Measurements from ENCODE around the gene E2F2. TPM values are rescaled to one million over a fixed set of nuclear protein-coding genes. Genes with fewer than 3 reads are reported as not detected.

The E2F2 gene
- total and polyA plus RNA-seq, 2 donors, result 2.0 to 28.8 TPM

DNA sequence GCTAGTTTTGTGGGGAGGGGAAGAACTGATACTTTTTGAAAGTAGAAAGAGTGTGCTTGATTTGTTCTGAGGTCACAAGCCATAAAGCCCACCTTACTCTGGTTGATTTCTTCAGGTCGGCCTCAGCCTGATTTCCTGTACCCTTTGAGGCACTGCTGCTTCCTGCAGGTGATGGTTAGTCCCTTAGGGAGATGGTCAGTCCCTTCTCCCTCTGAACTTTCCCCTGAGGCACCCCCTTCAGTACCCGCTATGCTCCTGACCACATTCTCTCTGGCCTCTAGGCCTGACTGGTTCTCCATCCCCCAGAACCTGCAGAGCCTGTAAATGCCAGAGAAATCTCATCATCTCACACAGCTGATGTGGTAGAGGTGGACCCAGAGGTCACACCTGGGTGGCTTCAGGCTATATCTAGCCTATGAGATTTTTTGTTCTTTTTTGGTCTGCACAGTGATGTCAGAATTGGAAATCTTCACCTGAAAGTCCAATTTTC is 43.3 kb upstream of the E2F2 start:
- Histone ChIP-seq H3K36me3 (ENCODE audit: control insufficient read depth in 2 of 2, insufficient read depth in 2 of 2, low read length in 1 of 2) (no peaks in the 10 kb centered on the region), H3K9me3 (ENCODE audit: control insufficient read depth in 2 of 2, insufficient read depth in 1 of 2, low read length in 1 of 2) (no peaks in the 10 kb centered on the region), H3K4me3 (ENCODE audit: low read length in 2 of 2) (no peak overlapping the region), H3K4me1 (ENCODE audit: control insufficient read depth in 2 of 2, insufficient read depth in 2 of 2, low read length in 2 of 2) (peaks cover 6 to 57% of the 10 kb centered on the region in 2 donors), H3K27ac (ENCODE audit: low read depth in 1 of 2, low read length in 1 of 2) (no peak overlapping the region), H3K27me3 (ENCODE audit: control insufficient read depth in 2 of 2, insufficient read depth in 1 of 2, low read length in 1 of 2) (no peaks in the 10 kb centered on the region)
- 64% methylated on average over 2 of the region's 2 CpGs for WGBS
- peak in 1 of 9 donors; percentile 34 for DNase-seq (ENCODE audit: low read depth in 6 of 9, low spot score in 9 of 9)

DNA sequence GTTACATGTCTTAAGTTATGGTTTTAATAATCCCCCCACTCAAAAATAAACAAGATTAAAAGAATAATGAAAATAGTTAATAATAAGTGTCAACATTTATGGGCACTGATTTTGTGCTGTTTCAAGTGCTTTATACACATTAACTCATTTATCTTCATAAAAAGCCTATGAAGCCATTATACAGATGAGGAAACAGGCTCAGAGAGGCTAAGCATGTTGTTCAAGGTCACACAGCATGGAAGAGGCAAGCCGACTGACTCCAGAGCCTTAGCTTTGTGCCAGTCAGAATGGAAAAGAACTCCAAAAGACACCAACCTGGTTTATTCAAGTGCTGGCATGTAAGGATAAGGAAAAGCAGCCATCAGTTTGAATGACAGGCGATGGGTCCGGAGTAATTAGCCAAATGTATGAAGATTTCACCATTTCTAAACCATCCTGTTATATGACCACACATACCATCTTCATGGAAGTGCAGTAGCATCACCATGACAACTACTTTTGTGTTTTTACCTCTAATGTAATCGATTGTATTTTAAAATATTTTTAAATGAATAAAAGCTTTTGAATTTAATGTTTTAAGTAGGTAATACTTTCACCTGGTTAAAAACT is 42.6 kb upstream of the E2F2 start:
- DNase-seq (ENCODE audit: low read depth in 6 of 9, low spot score in 9 of 9), result no peak
- peak overlapping the region in 1 of 2 donors; percentile 8 for H3K27ac ChIP-seq (ENCODE audit: low read depth in 1 of 2, low read length in 1 of 2)
- peaks cover 8 to 63% of the 10 kb centered on the region in 2 donors for H3K4me1 ChIP-seq (ENCODE audit: control insufficient read depth in 2 of 2, insufficient read depth in 2 of 2, low read length in 2 of 2)
- H3K4me3 ChIP-seq (ENCODE audit: low read length in 2 of 2), result no peak overlapping the region
- H3K9me3 ChIP-seq (ENCODE audit: control insufficient read depth in 2 of 2, insufficient read depth in 1 of 2, low read length in 1 of 2), result no peaks in the 10 kb centered on the region
- peaks cover 0 to 3% of the 10 kb centered on the region in 2 donors for H3K27me3 ChIP-seq (ENCODE audit: control insufficient read depth in 2 of 2, insufficient read depth in 1 of 2, low read length in 1 of 2)
- 73% methylated on average over 4 of the region's 4 CpGs for WGBS
- H3K36me3 ChIP-seq (ENCODE audit: control insufficient read depth in 2 of 2, insufficient read depth in 2 of 2, low read length in 1 of 2), result no peaks in the 10 kb centered on the region

DNA sequence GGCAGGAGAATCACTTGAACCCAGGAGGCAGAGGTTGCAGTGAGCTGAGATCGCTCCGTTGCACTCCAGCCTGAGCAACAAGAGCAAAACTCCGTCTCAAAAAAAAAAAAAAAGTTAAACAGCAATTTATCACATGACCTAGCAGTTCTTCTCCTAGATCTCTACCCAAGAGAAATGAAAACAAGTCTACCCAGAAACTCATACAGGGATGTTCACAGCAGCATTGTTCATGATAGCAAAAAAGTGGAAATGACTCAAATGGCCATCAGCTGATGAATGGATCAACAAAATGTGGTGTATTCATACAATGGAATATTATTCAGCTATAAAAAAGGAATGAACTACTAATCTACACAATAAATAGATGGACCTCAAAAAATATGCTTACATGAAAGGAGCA is 40.4 kb upstream of the E2F2 start:
- Histone ChIP-seq H3K4me3 (ENCODE audit: low read length in 2 of 2) (no peak overlapping the region), H3K27ac (ENCODE audit: low read depth in 1 of 2, low read length in 1 of 2) (no peak overlapping the region), H3K27me3 (ENCODE audit: control insufficient read depth in 2 of 2, insufficient read depth in 1 of 2, low read length in 1 of 2) (peaks cover 0 to 11% of the 10 kb centered on the region in 2 donors), H3K36me3 (ENCODE audit: control insufficient read depth in 2 of 2, insufficient read depth in 2 of 2, low read length in 1 of 2) (no peaks in the 10 kb centered on the region), H3K4me1 (ENCODE audit: control insufficient read depth in 2 of 2, insufficient read depth in 2 of 2, low read length in 2 of 2) (peaks cover 9 to 63% of the 10 kb centered on the region in 2 donors), H3K9me3 (ENCODE audit: control insufficient read depth in 2 of 2, insufficient read depth in 1 of 2, low read length in 1 of 2) (no peaks in the 10 kb centered on the region)
- 87% methylated on average over 3 of the region's 3 CpGs for WGBS
- no peak for DNase-seq (ENCODE audit: low read depth in 6 of 9, low spot score in 9 of 9)

DNA sequence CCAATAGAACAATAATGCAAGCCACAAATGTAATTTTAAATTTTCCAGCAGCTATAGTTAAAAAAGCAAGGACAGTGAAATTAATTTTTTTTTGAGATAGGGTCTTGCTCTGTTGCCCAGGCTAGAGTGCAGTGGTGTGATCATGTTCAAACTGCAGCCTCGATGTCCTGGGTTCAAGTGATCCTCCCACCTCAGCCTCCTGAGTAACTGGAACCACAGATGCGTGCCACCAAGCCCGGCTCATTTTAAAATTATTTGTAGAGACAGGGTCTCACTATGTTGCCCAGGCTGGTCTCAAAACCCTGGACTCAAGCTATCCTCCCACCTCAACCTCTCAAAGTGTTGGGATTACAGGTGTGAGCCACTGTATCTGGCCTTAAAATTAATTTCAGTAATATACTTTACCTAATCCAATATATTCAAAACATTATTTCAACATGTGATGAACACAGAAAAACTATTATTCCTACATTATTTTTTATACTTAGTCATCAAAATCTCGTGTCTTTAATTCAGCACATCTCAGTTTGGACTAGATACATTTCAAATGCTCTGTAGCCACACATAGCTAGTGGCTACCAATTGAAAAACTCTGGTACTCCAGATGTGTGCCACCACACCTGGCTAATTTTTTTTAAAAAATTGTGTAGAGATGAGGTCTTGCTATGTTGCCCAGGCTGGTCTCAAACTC is 39.1 kb upstream of the E2F2 start:
- Histone ChIP-seq H3K27me3 (ENCODE audit: control insufficient read depth in 2 of 2, insufficient read depth in 1 of 2, low read length in 1 of 2) (peaks cover 0 to 11% of the 10 kb centered on the region in 2 donors), H3K27ac (ENCODE audit: low read depth in 1 of 2, low read length in 1 of 2) (no peak overlapping the region), H3K36me3 (ENCODE audit: control insufficient read depth in 2 of 2, insufficient read depth in 2 of 2, low read length in 1 of 2) (no peaks in the 10 kb centered on the region), H3K4me1 (ENCODE audit: control insufficient read depth in 2 of 2, insufficient read depth in 2 of 2, low read length in 2 of 2) (peaks cover 9 to 57% of the 10 kb centered on the region in 2 donors), H3K9me3 (ENCODE audit: control insufficient read depth in 2 of 2, insufficient read depth in 1 of 2, low read length in 1 of 2) (no peaks in the 10 kb centered on the region), H3K4me3 (ENCODE audit: low read length in 2 of 2) (no peak overlapping the region)
- WGBS, result 98% methylated on average over 4 of the region's 4 CpGs
- no peak for DNase-seq (ENCODE audit: low read depth in 6 of 9, low spot score in 9 of 9)

DNA sequence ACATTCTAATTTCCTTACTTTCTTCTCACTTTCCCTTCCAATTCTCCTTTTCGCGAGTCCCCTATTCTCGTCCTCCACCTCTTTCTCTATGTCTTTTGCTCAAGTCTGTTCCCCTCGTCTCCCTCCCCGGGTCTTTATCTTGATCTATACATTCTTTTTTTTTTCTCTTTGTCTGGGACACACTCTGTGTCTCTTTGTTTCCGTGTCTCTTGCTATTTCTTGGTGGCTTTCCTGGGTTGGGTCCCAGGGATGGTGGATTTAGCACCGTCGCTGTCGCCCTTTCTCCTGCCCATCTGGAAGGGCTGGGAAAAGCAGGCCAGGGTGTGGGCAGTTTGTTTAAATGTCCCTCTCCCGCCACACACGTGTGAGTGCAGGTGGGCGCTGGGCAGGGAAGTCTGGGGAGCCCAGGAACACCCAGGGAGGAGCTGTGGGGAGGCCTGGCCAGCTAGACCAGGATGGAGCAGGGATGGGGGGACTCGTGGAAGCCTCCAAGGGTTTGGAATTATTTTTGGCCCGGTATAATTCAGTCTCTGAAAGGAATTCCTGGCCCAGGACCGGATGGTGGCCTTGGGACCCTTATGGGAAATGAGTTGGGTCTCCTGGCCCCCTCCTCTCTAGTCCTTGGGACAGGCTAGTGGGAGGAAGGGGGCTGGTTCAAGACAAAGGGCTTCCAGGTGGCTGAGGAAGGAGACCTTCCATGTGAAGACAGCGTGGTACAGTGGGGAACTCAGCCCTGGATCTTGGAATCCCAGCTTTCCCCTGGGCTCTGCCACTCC is 37.8 kb upstream of the E2F2 start:
- H3K27ac ChIP-seq (ENCODE audit: low read depth in 1 of 2, low read length in 1 of 2), result no peak overlapping the region
- no peaks in the 10 kb centered on the region for H3K36me3 ChIP-seq (ENCODE audit: control insufficient read depth in 2 of 2, insufficient read depth in 2 of 2, low read length in 1 of 2)
- H3K27me3 ChIP-seq (ENCODE audit: control insufficient read depth in 2 of 2, insufficient read depth in 1 of 2, low read length in 1 of 2), result peaks cover 0 to 11% of the 10 kb centered on the region in 2 donors
- peaks cover 6 to 48% of the 10 kb centered on the region in 2 donors for H3K4me1 ChIP-seq (ENCODE audit: control insufficient read depth in 2 of 2, insufficient read depth in 2 of 2, low read length in 2 of 2)
- peak in 1 of 9 donors; percentile 50 for DNase-seq (ENCODE audit: low read depth in 6 of 9, low spot score in 9 of 9)
- H3K9me3 ChIP-seq (ENCODE audit: control insufficient read depth in 2 of 2, insufficient read depth in 1 of 2, low read length in 1 of 2), result no peaks in the 10 kb centered on the region
- WGBS, result 63% methylated on average over 16 of the region's 16 CpGs
- peak overlapping the region; percentile 57 to 70 for H3K4me3 ChIP-seq (ENCODE audit: low read length in 2 of 2)

DNA sequence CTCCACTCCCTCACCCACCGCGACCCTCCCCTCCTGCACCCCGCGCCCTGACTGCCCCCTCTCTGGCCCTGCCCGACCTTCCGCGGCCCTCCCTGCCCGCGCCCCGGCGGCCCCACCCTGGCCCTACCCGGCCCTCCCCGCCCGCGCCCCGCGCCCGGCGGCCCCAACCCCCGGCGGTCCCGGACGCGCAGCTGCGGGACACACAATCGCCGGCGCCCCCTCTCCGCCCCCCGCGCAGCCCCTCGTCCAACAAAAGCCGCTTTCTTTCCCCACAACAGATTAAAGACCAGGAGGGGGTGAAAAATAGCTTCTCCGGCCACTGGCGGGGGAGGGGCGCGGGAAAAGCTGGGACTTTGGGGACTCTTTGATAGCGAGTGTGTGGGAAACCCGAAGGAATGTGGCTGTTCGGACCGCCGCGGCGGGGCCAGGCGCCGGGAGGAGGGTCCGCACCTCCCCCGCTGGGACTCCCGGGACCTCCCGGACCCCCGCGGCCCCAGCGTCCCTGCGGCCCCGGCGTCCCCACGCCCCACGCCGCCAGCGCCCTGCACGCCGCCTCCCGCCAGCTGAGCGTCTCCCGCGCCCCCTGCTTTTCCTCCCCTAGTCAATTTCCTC is 37.1 kb upstream of the E2F2 start:
- Histone ChIP-seq H3K4me3 (ENCODE audit: low read length in 2 of 2) (peak overlapping the region; percentile 57 to 70), H3K4me1 (ENCODE audit: control insufficient read depth in 2 of 2, insufficient read depth in 2 of 2, low read length in 2 of 2) (peaks cover 6 to 50% of the 10 kb centered on the region in 2 donors), H3K27ac (ENCODE audit: low read depth in 1 of 2, low read length in 1 of 2) (peak overlapping the region; percentile 58 to 74), H3K27me3 (ENCODE audit: control insufficient read depth in 2 of 2, insufficient read depth in 1 of 2, low read length in 1 of 2) (peaks cover 0 to 11% of the 10 kb centered on the region in 2 donors), H3K36me3 (ENCODE audit: control insufficient read depth in 2 of 2, insufficient read depth in 2 of 2, low read length in 1 of 2) (no peaks in the 10 kb centered on the region), H3K9me3 (ENCODE audit: control insufficient read depth in 2 of 2, insufficient read depth in 1 of 2, low read length in 1 of 2) (no peaks in the 10 kb centered on the region)
- WGBS, result 1% methylated on average over 66 of the region's 66 CpGs
- no peak for DNase-seq (ENCODE audit: low read depth in 6 of 9, low spot score in 9 of 9)

DNA sequence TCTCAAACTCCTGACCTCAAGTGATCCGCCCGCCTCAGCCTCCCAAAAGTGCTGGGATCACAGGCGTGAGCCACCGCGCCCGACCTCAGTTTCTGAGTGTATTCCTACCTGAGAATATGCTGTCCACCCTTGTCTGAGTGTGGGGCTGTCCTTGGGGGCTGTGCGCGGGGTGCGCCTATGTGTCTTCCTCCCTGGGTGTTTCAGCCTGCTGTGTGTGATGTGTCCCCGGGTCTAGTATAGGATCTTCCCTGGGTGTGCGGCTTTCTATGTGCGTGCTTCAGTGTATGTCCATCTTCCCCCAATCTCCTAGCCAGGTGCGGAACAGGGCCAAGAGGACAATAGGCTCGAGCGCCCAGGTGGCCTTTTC is 36.6 kb upstream of the E2F2 start:
- peak overlapping the region in 1 of 2 donors; percentile 58 for H3K27ac ChIP-seq (ENCODE audit: low read depth in 1 of 2, low read length in 1 of 2)
- DNase-seq (ENCODE audit: low read depth in 6 of 9, low spot score in 9 of 9), result no peak
- peaks cover 9 to 49% of the 10 kb centered on the region in 2 donors for H3K4me1 ChIP-seq (ENCODE audit: control insufficient read depth in 2 of 2, insufficient read depth in 2 of 2, low read length in 2 of 2)
- H3K27me3 ChIP-seq (ENCODE audit: control insufficient read depth in 2 of 2, insufficient read depth in 1 of 2, low read length in 1 of 2), result peaks cover 0 to 11% of the 10 kb centered on the region in 2 donors
- no peaks in the 10 kb centered on the region for H3K9me3 ChIP-seq (ENCODE audit: control insufficient read depth in 2 of 2, insufficient read depth in 1 of 2, low read length in 1 of 2)
- 71% methylated on average over 15 of the region's 15 CpGs for WGBS
- peak overlapping the region; percentile 36 to 70 for H3K4me3 ChIP-seq (ENCODE audit: low read length in 2 of 2)
- H3K36me3 ChIP-seq (ENCODE audit: control insufficient read depth in 2 of 2, insufficient read depth in 2 of 2, low read length in 1 of 2), result no peaks in the 10 kb centered on the region

DNA sequence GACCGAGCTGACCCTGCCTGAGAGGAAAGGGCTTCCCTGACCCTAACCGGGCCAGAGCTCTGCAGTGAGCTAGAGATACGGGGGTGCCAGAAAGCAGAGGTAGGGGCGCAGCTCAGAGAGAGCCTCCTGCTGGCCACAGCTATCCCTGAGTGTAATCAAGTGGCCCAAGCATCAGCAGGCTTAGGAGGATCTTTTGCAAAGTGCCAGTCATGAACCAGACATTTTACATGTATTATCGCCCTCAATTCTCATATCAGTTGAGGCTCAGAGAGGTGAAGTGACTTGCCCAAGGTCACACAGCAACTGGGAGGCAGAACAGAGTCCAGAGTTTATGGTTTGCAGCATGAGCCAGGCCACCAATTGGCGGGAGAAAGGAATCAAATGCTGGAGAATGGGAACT is 35.3 kb upstream of the E2F2 start:
- H3K36me3 ChIP-seq (ENCODE audit: control insufficient read depth in 2 of 2, insufficient read depth in 2 of 2, low read length in 1 of 2), result no peaks in the 10 kb centered on the region
- WGBS, result 98% methylated on average over 6 of the region's 6 CpGs
- peaks cover 0 to 22% of the 10 kb centered on the region in 2 donors for H3K27me3 ChIP-seq (ENCODE audit: control insufficient read depth in 2 of 2, insufficient read depth in 1 of 2, low read length in 1 of 2)
- no peak overlapping the region for H3K27ac ChIP-seq (ENCODE audit: low read depth in 1 of 2, low read length in 1 of 2)
- H3K4me1 ChIP-seq (ENCODE audit: control insufficient read depth in 2 of 2, insufficient read depth in 2 of 2, low read length in 2 of 2), result peaks cover 13 to 61% of the 10 kb centered on the region in 2 donors
- no peaks in the 10 kb centered on the region for H3K9me3 ChIP-seq (ENCODE audit: control insufficient read depth in 2 of 2, insufficient read depth in 1 of 2, low read length in 1 of 2)
- no peak overlapping the region for H3K4me3 ChIP-seq (ENCODE audit: low read length in 2 of 2)
- no peak for DNase-seq (ENCODE audit: low read depth in 6 of 9, low spot score in 9 of 9)
